Neuronal stem cell (in vitro differentiated cells): Measurements from ENCODE around the gene TYRO3.

Experiments
- DNase-seq: peaks from one replicate; pipeline ENCODE4 v3.0.0-alpha.2; 2013; ENCODE audit warnings: low spot score
- H2AFZ ChIP-seq: one replicate; pipeline ENCODE4 v1.6.1; 2013; ENCODE audit warnings: mild to moderate bottlenecking, low read length, inconsistent platforms
- H2AK5ac ChIP-seq: 2 replicates; pipeline ENCODE4 v1.6.1; 2013; ENCODE audit warnings: low read depth, mild to moderate bottlenecking, inconsistent platforms, low read length, moderate library complexity, mixed read lengths
- H2BK120ac ChIP-seq: 2 replicates; pipeline ENCODE4 v1.6.1; 2013; ENCODE audit warnings: low read depth, mild to moderate bottlenecking, inconsistent platforms, low read length, moderate library complexity, mixed read lengths
- H2BK12ac ChIP-seq: one replicate; pipeline ENCODE4 v1.6.1; 2013; ENCODE audit warnings: low read length, inconsistent platforms
- H2BK15ac ChIP-seq: 2 replicates; pipeline ENCODE4 v1.6.1; 2013; ENCODE audit warnings: mild to moderate bottlenecking, low read length, inconsistent platforms, mixed read lengths
- H2BK5ac ChIP-seq: one replicate; pipeline ENCODE4 v1.6.1; 2013; ENCODE audit warnings: inconsistent platforms, mild to moderate bottlenecking, low read length, moderate library complexity
- H3K14ac ChIP-seq: one replicate; pipeline ENCODE4 v1.6.1; 2013; ENCODE audit warnings: low read length, inconsistent platforms
- H3K18ac ChIP-seq: 2 replicates; pipeline ENCODE4 v1.6.1; 2013; ENCODE audit warnings: low read length, inconsistent platforms
- H3K23ac ChIP-seq: 2 replicates; pipeline ENCODE4 v1.6.1; 2013; ENCODE audit warnings: low read depth, mild to moderate bottlenecking, mixed read lengths, low read length, inconsistent platforms; ENCODE audit not compliant: poor library complexity
- H3K27ac ChIP-seq: replicated peaks from 3 replicates; pipeline ENCODE4 v1.5.1; 2013; ENCODE audit warnings: low read length, inconsistent platforms
- H3K27me3 ChIP-seq, 3 experiments: 2 replicates each; pipeline ENCODE4 v1.6.1; 2013; ENCODE audit warnings: low read length in 3 of 3, mild to moderate bottlenecking in 2 of 3, inconsistent platforms in 1 of 3, low read depth in 1 of 3, mixed read lengths in 1 of 3, moderate library complexity in 1 of 3; ENCODE audit not compliant: control insufficient read depth in 3 of 3, insufficient read depth in 3 of 3
- H3K36me3 ChIP-seq, 2 donors: replicated peaks in 1 of 2; 2 replicates each; pipeline ENCODE4 v1.6.1; 2013; ENCODE audit warnings: low read length in 2 of 2; ENCODE audit not compliant: control insufficient read depth in 2 of 2, insufficient read depth in 2 of 2
- H3K4ac ChIP-seq: 2 replicates; pipeline ENCODE4 v1.6.1; 2013; ENCODE audit warnings: inconsistent platforms, mild to moderate bottlenecking, low read length, moderate library complexity
- H3K4me1 ChIP-seq, 2 donors: 1 replicate in 1 of 2; 2 replicates in 1 of 2; pipeline ENCODE4 v1.6.1; 2013; ENCODE audit warnings: low read length in 2 of 2, low read depth in 1 of 2; ENCODE audit not compliant: control insufficient read depth in 2 of 2, insufficient read depth in 1 of 2
- H3K4me2 ChIP-seq: one replicate; pipeline ENCODE4 v1.6.1; 2013; ENCODE audit warnings: mild to moderate bottlenecking, low read length, inconsistent platforms; ENCODE audit not compliant: insufficient read depth, poor library complexity, severe bottlenecking
- H3K4me3 ChIP-seq, 2 donors: 2 replicates each; pipeline ENCODE4 v1.5.1; 2013; ENCODE audit warnings: low read length in 2 of 2, mild to moderate bottlenecking in 2 of 2, inconsistent platforms in 1 of 2, moderate library complexity in 1 of 2
- H3K79me1 ChIP-seq: one replicate; pipeline ENCODE4 v1.6.1; 2013; ENCODE audit warnings: low read depth, mild to moderate bottlenecking, inconsistent platforms, low read length, moderate library complexity
- H3K9ac ChIP-seq: one replicate; pipeline ENCODE4 v1.6.1; 2013; ENCODE audit warnings: mild to moderate bottlenecking, low read depth, low read length, inconsistent platforms; ENCODE audit not compliant: poor library complexity
- H3K9me3 ChIP-seq, 2 donors: replicated peaks in 1 of 2; 2 replicates each; pipeline versions ENCODE3 to v1.6.1; 2013; ENCODE audit warnings: low read length in 2 of 2, mild to moderate bottlenecking in 2 of 2, inconsistent platforms in 1 of 2, low read depth in 1 of 2, mixed read lengths in 1 of 2, moderate library complexity in 1 of 2; ENCODE audit not compliant: control insufficient read depth in 2 of 2, insufficient read depth in 1 of 2
- H4K8ac ChIP-seq: one replicate; pipeline ENCODE4 v1.6.1; 2013; ENCODE audit warnings: low read depth, mild to moderate bottlenecking, inconsistent platforms, low read length, moderate library complexity
- H4K91ac ChIP-seq: one replicate; pipeline ENCODE4 v1.6.1; 2013; ENCODE audit warnings: low read length, low read depth, mild to moderate bottlenecking, inconsistent platforms; ENCODE audit not compliant: poor library complexity
- WGBS, 2 donors: extraction: QIAGEN DNeasy Blood & Tissue Kit; methylation state at CpG; one replicate each; pipeline ENCODE4 v1.1.7; 2013; ENCODE audit warnings: missing lambda C conversion rate in 2 of 2, mixed read lengths in 1 of 2; ENCODE audit not compliant: insufficient read length in 2 of 2, insufficient replicate concordance in 1 of 2; ENCODE audit errors: extremely low coverage in 2 of 2; 5-methylcytosine and 5-hydroxymethylcytosine counted together

TYRO3 gene

DNA sequence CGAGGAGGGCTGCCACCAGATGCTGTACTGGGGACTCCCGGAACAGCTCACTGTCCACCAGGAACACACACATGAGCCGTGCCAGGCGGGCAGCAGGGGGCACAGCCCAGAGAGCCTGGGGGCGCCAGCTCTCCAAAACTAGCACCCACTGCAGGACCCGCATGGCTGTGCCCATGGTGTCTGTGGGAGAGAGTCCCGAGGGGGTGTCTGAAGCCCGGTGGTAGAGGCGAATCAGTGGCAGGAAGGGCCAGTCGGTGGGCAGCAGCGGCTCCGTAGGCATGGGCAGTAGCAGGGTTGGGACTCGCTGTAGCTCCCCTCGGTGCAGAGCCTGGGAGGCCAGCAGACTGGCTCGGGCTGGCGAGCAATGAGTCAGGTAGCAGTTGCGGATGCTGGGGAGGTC is 38.4 kb upstream of the TYRO3 start:
- H3K4me2 ChIP-seq = no peak overlapping the region
- no peak overlapping the region for H4K91ac ChIP-seq
- H2BK12ac ChIP-seq = no peak overlapping the region
- H2AK5ac ChIP-seq = no peak overlapping the region
- H3K9ac ChIP-seq = no peak overlapping the region
- no peaks in the 10 kb centered on the region for H3K27me3 ChIP-seq
- no peak overlapping the region for H2BK15ac ChIP-seq
- no peak overlapping the region for H3K4ac ChIP-seq
- H3K14ac ChIP-seq = peak overlapping the region; percentile 56
- H3K4me1 ChIP-seq = no peaks in the 10 kb centered on the region
- peaks cover 16 to 68% of the 10 kb centered on the region in 2 donors for H3K36me3 ChIP-seq
- no peak overlapping the region for H4K8ac ChIP-seq
- no peak overlapping the region for H3K27ac ChIP-seq
- H2BK120ac ChIP-seq = no peak overlapping the region
- WGBS, 2 donors = no CpG with 5 or more reads among the region's 17 CpGs
- no peak overlapping the region for H2BK5ac ChIP-seq
- peaks cover 0 to 2% of the 10 kb centered on the region in 2 donors for H3K9me3 ChIP-seq
- H2AFZ ChIP-seq = no peak overlapping the region
- H3K18ac ChIP-seq = peak overlapping the region; percentile 31
- no peak for DNase-seq
- no peak overlapping the region for H3K23ac ChIP-seq
- no peak overlapping the region for H3K4me3 ChIP-seq
- H3K79me1 ChIP-seq = no peaks in the 10 kb centered on the region

DNA sequence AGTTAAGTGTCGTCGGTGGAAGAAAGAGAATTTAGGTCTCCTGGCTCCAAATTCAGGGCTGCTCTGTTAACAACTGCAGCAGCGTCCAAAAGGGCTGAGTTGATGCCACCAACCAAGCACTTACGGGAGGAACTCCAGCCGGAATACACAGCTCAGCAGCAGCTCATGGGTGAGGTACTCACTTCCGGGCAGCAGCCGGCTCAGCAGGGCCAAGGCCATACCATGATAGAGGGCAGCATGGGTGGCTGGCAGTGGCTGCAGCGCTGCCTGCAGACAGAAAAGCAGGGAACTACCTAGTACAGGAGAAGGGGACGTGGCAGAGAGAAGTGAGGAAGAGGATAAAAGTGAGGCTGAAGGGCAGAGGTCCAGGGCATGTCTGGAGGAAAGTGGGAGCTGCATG is 37.4 kb upstream of the TYRO3 start:
- H3K36me3 ChIP-seq = peaks cover 22 to 73% of the 10 kb centered on the region in 2 donors
- no peak overlapping the region for H2AFZ ChIP-seq
- no peak overlapping the region for H4K8ac ChIP-seq
- no peaks in the 10 kb centered on the region for H3K27me3 ChIP-seq
- H2BK120ac ChIP-seq = no peak overlapping the region
- H3K4me3 ChIP-seq = no peak overlapping the region
- H2BK12ac ChIP-seq = no peak overlapping the region
- H2AK5ac ChIP-seq = no peak overlapping the region
- H3K23ac ChIP-seq = no peak overlapping the region
- H2BK5ac ChIP-seq = no peak overlapping the region
- H3K4me2 ChIP-seq = no peak overlapping the region
- no peak for DNase-seq
- H3K79me1 ChIP-seq = no peaks in the 10 kb centered on the region
- H3K4ac ChIP-seq = no peak overlapping the region
- no peak overlapping the region for H3K14ac ChIP-seq
- peaks cover 0 to 2% of the 10 kb centered on the region in 2 donors for H3K9me3 ChIP-seq
- H3K27ac ChIP-seq = no peak overlapping the region
- H3K18ac ChIP-seq = no peak overlapping the region
- no peak overlapping the region for H2BK15ac ChIP-seq
- no peaks in the 10 kb centered on the region for H3K4me1 ChIP-seq
- no peak overlapping the region for H4K91ac ChIP-seq
- WGBS, 2 donors = no CpG with 5 or more reads among the region's 9 CpGs
- H3K9ac ChIP-seq = no peak overlapping the region

DNA sequence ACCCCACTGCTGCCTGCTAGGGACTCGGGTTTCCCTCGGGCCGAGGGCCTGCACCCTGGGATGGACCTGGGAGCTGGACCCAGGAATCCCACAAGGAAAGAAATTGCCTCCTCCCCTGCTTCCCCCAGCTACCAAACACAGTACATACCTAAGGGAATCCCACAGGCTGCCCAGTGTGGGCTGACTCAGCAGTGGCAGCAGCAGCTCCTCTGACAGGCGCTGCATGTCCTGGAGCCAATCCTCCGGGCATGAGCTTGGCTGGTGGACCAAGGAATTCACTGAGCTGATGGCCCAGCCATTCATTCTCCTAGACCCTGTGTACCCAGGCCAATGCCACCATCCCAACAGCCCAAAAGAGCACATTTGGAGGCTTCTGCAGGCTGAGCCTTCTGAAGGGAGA is 35.9 kb upstream of the TYRO3 start:
- H3K9me3 ChIP-seq = peaks cover 0 to 2% of the 10 kb centered on the region in 2 donors
- H2AK5ac ChIP-seq = no peak overlapping the region
- H2BK5ac ChIP-seq = peak overlapping the region; percentile 62
- no peaks in the 10 kb centered on the region for H3K79me1 ChIP-seq
- no peak overlapping the region for H2BK120ac ChIP-seq
- H3K4me2 ChIP-seq = no peak overlapping the region
- H3K27me3 ChIP-seq = no peaks in the 10 kb centered on the region
- H3K27ac ChIP-seq = no peak overlapping the region
- no peak overlapping the region for H4K8ac ChIP-seq
- no peaks in the 10 kb centered on the region for H3K4me1 ChIP-seq
- no peak overlapping the region for H2BK15ac ChIP-seq
- no peak for DNase-seq
- no peak overlapping the region for H2AFZ ChIP-seq
- peak overlapping the region; percentile 50 for H3K9ac ChIP-seq
- peaks cover 32 to 73% of the 10 kb centered on the region in 2 donors for H3K36me3 ChIP-seq
- H3K23ac ChIP-seq = no peak overlapping the region
- no CpG with 5 or more reads among the region's 5 CpGs for WGBS, 2 donors
- no peak overlapping the region for H3K18ac ChIP-seq
- no peak overlapping the region for H3K4me3 ChIP-seq
- H2BK12ac ChIP-seq = no peak overlapping the region
- no peak overlapping the region for H4K91ac ChIP-seq
- H3K4ac ChIP-seq = no peak overlapping the region
- no peak overlapping the region for H3K14ac ChIP-seq

DNA sequence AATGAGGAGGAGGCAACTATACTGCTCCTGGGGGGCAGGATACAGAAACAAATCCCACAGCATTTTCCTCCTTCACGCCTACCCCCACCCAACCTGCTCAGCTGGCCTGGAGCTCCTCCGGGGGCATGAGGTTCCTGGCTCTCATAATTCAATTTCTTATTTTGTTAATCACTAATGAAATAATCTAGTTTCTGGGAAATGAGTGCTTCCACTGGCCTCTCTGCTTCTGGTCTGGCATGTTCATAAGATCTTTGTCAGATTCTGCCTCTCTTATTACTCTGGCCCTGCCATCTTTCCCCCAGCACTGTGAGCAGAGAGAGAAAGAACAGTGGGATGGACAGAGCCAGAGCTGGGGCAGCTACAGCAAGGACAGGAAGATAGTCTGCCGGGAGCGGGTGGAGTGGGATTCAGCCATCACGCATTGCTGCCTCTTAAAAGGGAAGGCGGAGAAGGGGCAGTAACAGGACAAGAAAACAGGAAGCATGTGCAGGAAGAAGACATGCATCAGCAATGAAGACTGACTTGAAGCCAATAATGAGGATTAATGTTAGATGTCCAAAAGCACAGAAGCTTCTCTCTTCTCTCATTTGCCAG is 28.6 kb upstream of the TYRO3 start:
- no peak overlapping the region for H4K91ac ChIP-seq
- no peak overlapping the region for H3K23ac ChIP-seq
- no peak overlapping the region for H4K8ac ChIP-seq
- H2BK15ac ChIP-seq = no peak overlapping the region
- H3K14ac ChIP-seq = no peak overlapping the region
- H2BK12ac ChIP-seq = no peak overlapping the region
- no peak for DNase-seq
- H3K4me3 ChIP-seq = no peak overlapping the region
- H3K9ac ChIP-seq = no peak overlapping the region
- H3K27ac ChIP-seq = no peak overlapping the region
- no peak overlapping the region for H2BK5ac ChIP-seq
- WGBS, 2 donors = no CpG with 5 or more reads among the region's 6 CpGs
- no peak overlapping the region for H3K18ac ChIP-seq
- H3K4ac ChIP-seq = no peak overlapping the region
- H3K4me1 ChIP-seq = no peaks in the 10 kb centered on the region
- no peak overlapping the region for H2BK120ac ChIP-seq
- H3K4me2 ChIP-seq = no peak overlapping the region
- no peaks in the 10 kb centered on the region for H3K79me1 ChIP-seq
- H2AK5ac ChIP-seq = no peak overlapping the region
- H2AFZ ChIP-seq = no peak overlapping the region
- H3K9me3 ChIP-seq = no peaks in the 10 kb centered on the region
- H3K27me3 ChIP-seq = no peaks in the 10 kb centered on the region
- H3K36me3 ChIP-seq = peaks cover 50 to 85% of the 10 kb centered on the region in 2 donors
